ENCODE measurements around the gene TMEM256.
"Not testable (repeated sequence)": the region's sequence is repeated elsewhere in the genome, so short reads cannot be mapped to it uniquely, and the experiment has no call there.

TMEM256 gene

DNA sequence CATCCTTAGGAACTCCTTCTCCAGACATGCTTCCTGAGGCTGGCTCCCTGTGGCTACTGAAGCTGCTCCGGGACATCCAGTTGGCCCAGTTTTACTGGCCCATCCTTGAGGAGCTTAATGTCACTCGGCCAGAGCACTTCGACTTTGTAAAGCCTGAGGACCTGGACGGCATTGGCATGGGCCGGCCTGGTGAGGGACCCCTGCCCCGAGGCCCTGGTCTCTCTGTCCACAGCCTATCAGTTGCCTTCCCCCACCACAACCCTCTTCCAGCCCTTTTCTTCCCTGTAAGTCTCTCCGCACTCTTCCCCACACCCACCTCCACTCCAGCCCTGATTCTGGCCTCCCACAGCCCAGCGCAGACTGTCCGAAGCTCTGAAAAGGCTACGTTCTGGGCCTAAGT, 21.0 kb downstream of the TMEM256 start:
- no peak for DNase-seq

- no peak for DNase-seq
Measured at GRCh38 chr17:7380855-7381683, 22.8 kb downstream of the TMEM256 start, which contains the start of gene TNK1. Gene TNK1 (plus strand): TSS chr17:7381089. CDS start chr17:7382927, 1,838 bp downstream.

GRCh38 chr17:7380321-7380720, 23.6 kb downstream of the TMEM256 start:
- DNase-seq: no peak

GRCh38 chr17:7379134-7379533, 24.8 kb downstream of the TMEM256 start:
- no peak for DNase-seq

DNA sequence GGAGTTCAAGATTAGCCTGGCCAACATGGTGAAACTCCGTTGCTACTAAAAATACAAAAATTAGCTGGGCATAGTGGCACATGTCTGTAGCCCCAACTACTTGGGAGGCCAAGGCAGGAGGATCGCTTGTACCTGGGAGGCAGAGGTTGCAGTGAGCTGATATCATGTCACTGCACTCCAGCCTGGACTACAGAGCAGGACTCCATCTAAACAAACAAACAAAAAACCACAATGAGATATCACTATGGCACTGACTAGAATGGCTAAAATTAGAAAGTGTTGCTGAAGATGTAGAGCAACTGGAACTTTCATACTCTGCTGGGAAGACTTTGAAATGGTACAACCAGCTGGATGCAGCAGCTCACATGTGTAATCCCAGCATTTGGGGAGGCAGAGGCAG, 29.5 kb downstream of the TMEM256 start:
- DNase-seq: no peak

DNA sequence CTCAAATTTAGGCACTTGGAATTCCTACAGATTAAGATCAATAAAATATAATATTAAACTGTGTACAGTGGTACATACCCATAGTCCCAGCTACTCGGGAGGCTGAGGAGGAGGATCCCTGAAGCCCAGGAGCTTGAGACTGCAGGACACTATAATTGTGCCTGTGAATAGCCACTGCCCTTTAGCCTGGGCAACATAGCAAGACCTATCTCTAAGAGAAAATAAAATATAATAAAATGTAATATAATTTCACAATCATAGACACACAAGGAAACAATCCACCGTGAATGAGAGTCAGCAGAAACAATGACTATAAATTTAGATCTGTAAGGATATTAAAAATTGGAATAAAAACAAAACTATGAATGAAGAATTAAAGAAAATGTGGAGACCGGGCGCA, 33.0 kb downstream of the TMEM256 start:
- DNase-seq: no peak

DNA sequence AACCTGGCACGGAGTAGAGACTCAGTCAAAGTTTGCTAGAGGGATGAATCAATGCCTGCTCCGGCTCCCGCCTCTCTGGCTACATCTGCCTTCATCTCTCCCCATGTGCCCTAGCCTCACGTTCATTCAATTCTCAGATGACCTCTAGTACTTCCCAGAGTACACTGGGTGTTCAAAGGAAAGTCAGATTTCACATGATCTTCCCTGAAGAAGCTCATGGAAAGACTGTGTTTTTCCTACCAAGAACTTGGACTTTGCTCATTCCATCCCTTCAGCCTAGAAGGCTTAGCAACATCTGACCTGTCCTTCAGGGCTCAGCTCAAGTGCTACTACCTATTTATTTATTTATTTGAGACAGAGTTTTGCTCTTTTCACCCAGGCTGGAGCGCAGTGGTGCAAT, 34.1 kb downstream of the TMEM256 start:
- no peak for DNase-seq

DNA sequence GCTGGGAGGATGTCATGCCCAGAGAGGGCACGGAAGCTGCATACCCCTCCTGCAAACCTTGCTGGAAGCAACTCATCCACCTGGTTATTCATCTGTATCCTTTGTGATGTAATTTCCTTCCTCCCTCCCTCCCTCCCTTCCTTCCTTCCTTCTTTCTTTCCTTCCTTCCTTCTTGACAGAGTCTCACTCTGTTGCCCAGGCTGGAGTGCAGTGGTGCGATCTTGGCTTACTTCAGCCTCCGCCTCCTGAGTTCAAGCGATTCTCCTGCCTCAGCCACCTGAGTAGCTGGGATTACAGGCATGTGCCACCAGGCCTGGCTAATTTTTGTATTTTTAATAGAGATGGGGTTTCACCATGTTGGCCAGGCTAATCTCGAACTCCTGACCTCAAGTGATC, 35.3 kb downstream of the TMEM256 start:
- not testable (repeated sequence) for DNase-seq

DNA sequence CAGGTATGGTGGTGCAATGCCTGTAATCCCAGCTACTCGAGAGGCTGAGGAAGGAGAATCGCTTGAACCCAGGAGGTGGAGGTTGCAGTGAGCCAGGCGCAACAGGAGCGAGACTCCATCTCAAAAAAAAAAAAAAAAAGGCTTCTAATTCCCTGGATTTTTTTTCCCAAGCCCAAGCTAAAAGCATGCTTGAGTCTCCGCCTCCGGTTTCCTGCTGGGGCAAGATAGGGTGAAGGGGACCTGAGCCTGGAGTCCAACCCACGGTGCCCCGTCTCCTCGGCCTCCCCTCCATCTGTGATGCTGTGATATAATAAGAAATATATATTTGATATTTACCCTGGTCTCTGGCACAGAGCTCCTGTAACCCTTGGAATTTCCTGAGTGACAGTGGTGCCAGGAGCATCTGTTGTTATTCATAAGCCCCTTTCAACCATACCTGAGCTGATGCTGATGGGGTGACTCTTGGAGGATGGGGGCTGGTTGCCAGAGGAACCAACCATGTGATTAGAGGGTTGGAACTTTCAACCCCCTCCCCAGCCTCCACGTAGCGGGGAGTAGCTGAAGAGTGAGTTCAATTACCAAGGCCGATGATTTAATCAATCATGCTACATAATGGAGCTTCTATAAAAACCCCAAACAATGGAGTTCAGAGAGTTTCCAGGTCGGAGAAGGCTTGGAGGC, 35.8 kb downstream of the TMEM256 start:
- no peak for DNase-seq

- no peak for DNase-seq
Measured at GRCh38 chr17:7367083-7367482, 36.8 kb downstream of the TMEM256 start.

DNA sequence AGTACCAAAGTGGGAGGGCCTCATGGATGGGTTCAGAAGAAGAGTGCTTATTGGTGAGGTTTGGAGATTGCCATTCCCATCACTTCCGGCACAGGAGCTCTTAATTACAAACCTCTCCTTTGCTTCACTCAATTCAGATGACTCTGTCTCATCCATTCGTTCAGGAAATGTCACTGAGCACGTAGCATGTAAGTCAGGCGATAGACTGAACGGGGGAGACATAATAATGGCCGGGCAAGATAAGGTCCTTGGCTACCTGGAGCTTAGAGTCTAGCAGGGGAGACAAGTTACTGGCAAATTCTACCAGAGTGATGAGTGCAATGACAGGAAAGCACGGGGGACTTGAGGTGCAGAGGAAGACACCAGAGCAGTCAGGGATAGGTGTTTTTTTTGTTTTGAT, 37.9 kb downstream of the TMEM256 start:
- not testable (repeated sequence) for DNase-seq

DNA sequence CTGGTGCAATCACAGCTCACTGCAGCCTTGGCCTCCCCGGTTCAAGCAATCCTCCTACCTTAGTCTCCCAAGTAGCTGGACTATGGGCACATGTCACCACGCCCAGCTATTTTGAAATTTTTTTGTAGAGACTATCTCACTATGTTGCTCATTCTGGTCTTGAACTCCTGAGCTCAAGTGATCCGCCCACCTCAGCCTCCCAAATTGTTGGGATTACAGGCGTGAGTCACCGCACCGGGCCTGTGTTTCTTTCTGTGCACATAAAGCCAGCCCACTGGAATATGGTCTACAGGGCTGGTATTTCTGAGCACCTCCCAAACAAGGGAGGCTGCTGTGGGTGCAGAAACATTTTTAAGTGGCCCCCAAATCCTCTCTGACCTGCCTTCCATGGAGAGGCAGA, 40.6 kb downstream of the TMEM256 start:
- DNase-seq: no peak

DNA sequence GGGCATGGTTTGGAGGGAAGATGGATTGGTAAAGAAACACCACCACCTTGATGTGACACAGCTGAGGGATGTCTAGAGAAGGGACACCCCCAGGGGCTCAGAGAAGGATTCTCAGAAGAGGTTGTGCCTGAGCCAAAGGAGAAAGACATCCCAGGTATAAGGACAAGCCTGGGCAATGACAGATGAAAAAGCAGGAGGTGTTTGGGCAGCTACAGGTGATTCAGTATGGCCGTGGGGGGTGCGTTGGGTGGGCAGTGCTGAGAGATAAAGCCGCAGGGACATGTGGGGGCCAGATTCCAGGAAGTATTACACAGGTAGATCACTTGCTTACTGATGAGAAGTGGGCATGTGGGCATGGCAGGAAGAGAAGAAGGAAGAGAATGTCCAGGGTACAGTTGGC, 42.0 kb downstream of the TMEM256 start:
- no peak for DNase-seq

DNA sequence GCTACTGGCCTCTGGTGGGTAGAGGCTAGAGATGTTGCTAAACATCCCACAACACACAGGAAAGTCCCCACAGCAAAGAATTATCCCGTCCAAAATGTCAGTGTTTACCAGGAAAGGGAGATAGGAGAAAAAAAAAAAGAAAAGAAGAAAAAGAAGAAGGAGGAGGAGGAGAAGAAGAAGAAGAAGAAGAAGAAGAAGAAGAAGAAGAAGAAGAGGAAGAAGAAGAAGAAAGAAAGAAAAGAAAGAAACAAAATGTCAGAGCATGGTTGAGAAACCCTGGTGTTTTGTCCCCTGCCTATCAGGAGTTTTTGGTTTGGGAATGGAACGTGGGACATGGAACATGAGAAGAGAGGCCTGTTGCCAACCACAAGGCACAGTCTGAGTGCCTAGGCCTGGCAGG, 46.5 kb downstream of the TMEM256 start:
- no peak for DNase-seq

DNA sequence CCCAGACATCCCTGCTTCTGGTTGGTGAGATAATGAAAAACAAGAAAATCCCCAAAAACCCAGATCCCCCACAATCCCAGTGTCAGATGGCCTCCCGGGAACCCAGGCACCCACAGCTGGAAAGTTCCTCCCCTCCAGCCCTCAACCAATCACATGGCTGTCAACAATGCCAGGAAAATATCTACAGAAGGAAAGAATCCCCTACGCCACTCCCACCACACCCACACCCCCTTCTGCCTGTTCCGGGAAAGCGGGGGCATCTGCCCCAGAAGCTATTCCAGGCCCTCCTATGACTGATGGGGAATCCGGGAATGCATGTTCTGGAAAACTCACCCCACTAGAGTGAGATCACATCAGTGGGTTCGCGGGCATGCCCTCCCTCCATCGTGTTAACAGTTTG, 47.1 kb downstream of the TMEM256 start:
- DNase-seq: no peak

DNA sequence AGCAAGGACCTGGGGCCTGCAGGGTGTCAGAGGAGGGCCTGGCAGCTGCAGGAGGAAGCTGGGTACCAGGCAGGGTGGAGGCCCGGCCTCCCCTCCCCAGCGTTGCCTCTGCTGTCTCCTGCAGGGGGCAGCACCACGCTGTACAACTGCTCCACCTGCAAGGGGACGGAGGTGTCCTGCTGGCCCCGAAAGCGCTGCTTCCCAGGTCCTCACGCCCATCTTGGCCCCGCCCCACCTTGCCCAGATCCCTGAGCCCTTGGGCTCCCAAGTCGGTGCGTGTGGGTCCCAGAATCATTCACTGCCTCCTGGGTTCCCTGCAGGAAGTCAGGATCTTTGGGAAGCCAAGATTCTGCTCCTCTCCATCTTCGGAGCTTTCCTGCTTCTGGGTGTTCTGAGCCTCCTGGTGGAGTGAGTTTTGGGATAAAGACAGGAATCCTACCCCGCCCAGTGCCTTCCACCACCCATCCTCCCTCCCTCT, 47.8 kb downstream of the TMEM256 start:
- peak; percentile 86 for DNase-seq

GRCh38 chr17:7355573-7355972, 48.3 kb downstream of the TMEM256 start:
- no peak for DNase-seq

DNA sequence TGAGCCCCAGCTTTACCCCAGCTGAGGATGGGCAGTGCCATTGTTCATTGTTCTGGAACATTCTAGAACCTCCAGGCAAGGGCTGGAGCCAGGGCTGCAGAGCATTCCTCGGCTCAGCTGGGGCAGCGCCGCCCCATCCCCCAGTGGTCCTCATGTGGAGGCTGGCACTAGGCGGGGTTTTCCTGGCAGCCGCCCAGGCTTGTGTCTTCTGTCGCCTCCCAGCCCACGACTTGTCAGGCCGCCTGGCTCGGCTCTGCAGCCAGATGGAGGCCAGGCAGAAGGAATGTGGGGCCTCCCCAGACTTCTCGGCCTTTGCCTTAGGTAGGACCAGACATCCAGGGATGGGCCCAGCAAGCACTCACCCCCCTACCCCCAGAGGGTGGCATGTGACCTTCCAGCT, 48.8 kb downstream of the TMEM256 start, which contains the start of gene TMEM95:
TSS of gene TMEM95 (plus strand) at position 104 of the 400 bp plus-strand sequence. CDS start at position 153, 49 bp downstream.
- DNase-seq: no peak

DNA sequence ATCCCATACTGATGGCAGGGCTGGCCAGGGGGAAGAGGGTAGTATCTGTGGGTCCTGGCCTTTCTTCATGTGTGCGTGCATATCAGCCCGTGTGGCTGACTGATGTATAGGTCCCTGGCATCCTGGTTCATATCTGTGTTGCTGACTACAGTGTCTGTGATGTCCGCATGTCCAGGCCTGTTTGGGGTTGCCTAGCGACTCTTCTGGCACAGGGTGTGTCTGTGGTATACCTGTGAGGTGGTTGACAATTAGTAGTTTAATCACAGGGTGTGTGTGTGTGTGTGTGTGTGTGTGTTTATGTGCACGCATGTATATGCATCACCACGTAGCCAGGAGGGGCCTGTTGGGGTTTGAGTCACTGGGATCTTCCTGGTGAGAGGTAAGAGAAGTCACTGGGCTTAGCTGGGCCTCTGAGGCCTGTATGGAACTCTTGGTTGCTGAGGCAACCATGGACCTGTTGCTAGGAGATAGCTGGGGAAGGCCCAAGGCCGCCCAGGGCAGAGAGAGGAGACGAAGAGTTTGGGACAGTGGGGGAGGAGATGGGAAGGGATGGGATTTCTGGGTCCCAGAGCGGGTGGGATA, 49.5 kb downstream of the TMEM256 start:
- peak; percentile 33 for DNase-seq

Data from activated naive CD4-positive, alpha-beta T cell treated with Interleukin-2 at 50 U/mL for 16 hours (primary cell).